ENCODE data around the gene LRP2BP. TPM values are rescaled to one million over a fixed set of nuclear protein-coding genes. Genes with fewer than 3 reads are reported as not detected.
A peak's percentile ranks its signal among the peaks of the same experiment; 100 is the strongest.
"Not testable (repeated sequence)": the region's sequence is repeated elsewhere in the genome, so short reads cannot be mapped to it uniquely, and the experiment has no call there.

Gene LRP2BP
- total and polyA plus RNA-seq, 4 donors, result 0.09 to 0.64 (median 0.20) TPM

GRCh38 chr4:185363251-185363650 is 32.5 kb downstream of the LRP2BP start:
- Histone ChIP-seq H3K9ac (ENCODE audit: low read depth in 1 of 2, low read length in 2 of 2) (peak overlapping the region in 1 of 2 donors; percentile 17), H3K27me3 (ENCODE audit: control insufficient read depth in 4 of 4, insufficient read depth in 4 of 4, low read length in 3 of 4) (no peaks in the 10 kb centered on the region), H3K4me1 (ENCODE audit: control insufficient read depth in 4 of 4, insufficient read depth in 4 of 4, low read length in 3 of 4) (peaks cover 4 to 17% (median 10%) of the 10 kb centered on the region in 4 donors), H3K36me3 (ENCODE audit: control insufficient read depth in 4 of 4, insufficient read depth in 3 of 4, low read depth in 1 of 4, low read length in 3 of 4) (no peaks in the 10 kb centered on the region), H3K9me3 (ENCODE audit: control insufficient read depth in 4 of 4, low read length in 3 of 4) (no peaks in the 10 kb centered on the region), H3K4me3 (ENCODE audit: low read depth in 1 of 3, low read length in 3 of 3) (no peak overlapping the region), H3K27ac (ENCODE audit: low read depth in 1 of 2, low read length in 2 of 2) (peak overlapping the region; percentile 22 to 28)
- 40% methylated on average over 3 of the region's 3 CpGs for WGBS
- no peak for TF ChIP-seq JUND (IDR thresholded peaks at IDR 0.05)
- peak; percentile 17 for TF ChIP-seq YY1 (IDR thresholded peaks at IDR 0.05)
- TF ChIP-seq CTCF (IDR thresholded peaks at IDR 0.05; ENCODE audit: low read depth, low read length, missing input control), result no peak
- no peak for TF ChIP-seq HNF4G (IDR thresholded peaks at IDR 0.05)
- peak in 1 of 2 donors; percentile 43 for TF ChIP-seq RXRA (IDR thresholded peaks at IDR 0.05)
- no peak for TF ChIP-seq EGR1 (IDR thresholded peaks at IDR 0.05; ENCODE audit: low read depth in 2 of 2)
- no peak for TF ChIP-seq NR2F2 (IDR thresholded peaks at IDR 0.05)
- peak; percentile 69 to 82 for TF ChIP-seq HNF4A (conservative IDR thresholded peaks at IDR 0.05)
- TF ChIP-seq RAD21 (IDR thresholded peaks at IDR 0.05), result peak in 1 of 2 donors; percentile 7
- no peak for TF ChIP-seq TAF1 (conservative IDR thresholded peaks at IDR 0.05)
- TF ChIP-seq MAX (IDR thresholded peaks at IDR 0.05), result no peak
- TF ChIP-seq ZBTB33 (IDR thresholded peaks at IDR 0.05), result no peak
- TF ChIP-seq SP1 (IDR thresholded peaks at IDR 0.05), result no peak
- DNase-seq (ENCODE audit: low spot score), result no peak

GRCh38 chr4:185362570-185362969 is 33.2 kb downstream of the LRP2BP start:
- not testable (repeated sequence) for H3K9ac ChIP-seq (ENCODE audit: low read depth in 1 of 2, low read length in 2 of 2); DNase-seq (ENCODE audit: low spot score); H3K9me3 ChIP-seq (ENCODE audit: control insufficient read depth in 4 of 4, low read length in 3 of 4); H3K4me3 ChIP-seq (ENCODE audit: low read depth in 1 of 3, low read length in 3 of 3); H3K27me3 ChIP-seq (ENCODE audit: control insufficient read depth in 4 of 4, insufficient read depth in 4 of 4, low read length in 3 of 4); H3K36me3 ChIP-seq (ENCODE audit: control insufficient read depth in 4 of 4, insufficient read depth in 3 of 4, low read depth in 1 of 4, low read length in 3 of 4); H3K27ac ChIP-seq (ENCODE audit: low read depth in 1 of 2, low read length in 2 of 2)
- WGBS, result 85% methylated on average over 6 of the region's 6 CpGs
- H3K4me1 ChIP-seq (ENCODE audit: control insufficient read depth in 4 of 4, insufficient read depth in 4 of 4, low read length in 3 of 4), result peaks cover 4 to 17% (median 10%) of the 10 kb centered on the region in 4 donors

GRCh38 chr4:185361872-185362271 is 33.9 kb downstream of the LRP2BP start:
- no peak overlapping the region for H3K9ac ChIP-seq (ENCODE audit: low read depth in 1 of 2, low read length in 2 of 2)

More at GRCh38 chr4:185361872-185362271, 33.9 kb downstream of the LRP2BP start:
- WGBS, result 33% methylated on average over 3 of the region's 3 CpGs
- H3K4me1 ChIP-seq (ENCODE audit: control insufficient read depth in 4 of 4, insufficient read depth in 4 of 4, low read length in 3 of 4), result peaks cover 4 to 17% (median 10%) of the 10 kb centered on the region in 4 donors
- no peak for DNase-seq (ENCODE audit: low spot score)
- H3K4me3 ChIP-seq (ENCODE audit: low read depth in 1 of 3, low read length in 3 of 3), result no peak overlapping the region
- H3K9me3 ChIP-seq (ENCODE audit: control insufficient read depth in 4 of 4, low read length in 3 of 4), result no peaks in the 10 kb centered on the region
- H3K36me3 ChIP-seq (ENCODE audit: control insufficient read depth in 4 of 4, insufficient read depth in 3 of 4, low read depth in 1 of 4, low read length in 3 of 4), result peaks cover 0 to 5% (median 0%) of the 10 kb centered on the region in 4 donors
- peak overlapping the region in 1 of 2 donors; percentile 45 for H3K27ac ChIP-seq (ENCODE audit: low read depth in 1 of 2, low read length in 2 of 2)
- H3K27me3 ChIP-seq (ENCODE audit: control insufficient read depth in 4 of 4, insufficient read depth in 4 of 4, low read length in 3 of 4), result no peaks in the 10 kb centered on the region
- TF ChIP-seq HNF4A (conservative IDR thresholded peaks at IDR 0.05) (peak; percentile 31 to 56), SP1 (IDR thresholded peaks at IDR 0.05) (no peak), RAD21 (IDR thresholded peaks at IDR 0.05) (peak in 1 of 2 donors; percentile 24), RXRA (IDR thresholded peaks at IDR 0.05) (peak in 1 of 2 donors; percentile 24), EGR1 (IDR thresholded peaks at IDR 0.05; ENCODE audit: low read depth in 2 of 2) (peak in 1 of 2 donors; percentile 60), FOXA2 (IDR thresholded peaks at IDR 0.05) (no peak), MAX (IDR thresholded peaks at IDR 0.05) (peak; percentile 67)

Data from liver (tissue), 9 donors.